Ovary (tissue), 9 donors: Measurements from ENCODE around the gene CACNA1E. TPM values are rescaled to one million over a fixed set of nuclear protein-coding genes. Genes with fewer than 3 reads are reported as not detected.

ENCODE experiments used
- DNase-seq, 5 donors: peaks; one replicate each; pipeline ENCODE4 v3.0.0-alpha.2; 2019 to 2020
- H3K27ac ChIP-seq, 2 donors: fragments of 200-600 bp; one replicate each; pipeline versions ENCODE4 v1.5.1 to v1.8.0; 2019 to 2022
- H3K27me3 ChIP-seq: fragments of 200-600 bp; one replicate; pipeline ENCODE4 v1.8.0; 2022
- H3K36me3 ChIP-seq: fragments of 200-600 bp; sonication (generic); one replicate; pipeline ENCODE4 v1.5.1; 2019
- H3K4me1 ChIP-seq: one replicate; pipeline ENCODE4 v1.8.1; 2013; ENCODE audit warnings: mild to moderate bottlenecking, moderate library complexity; ENCODE audit not compliant: insufficient read depth
- H3K4me3 ChIP-seq: fragments of 200-600 bp; sonication (generic); one replicate; pipeline ENCODE4 v1.5.1; 2017
- H3K9me3 ChIP-seq, 2 donors: fragments of 200-600 bp in 1 of 2; sonication (generic) in 1 of 2; one replicate each; pipeline versions ENCODE4 v1.5.1 to v1.8.1; 2013 to 2019; ENCODE audit warnings: mild to moderate bottlenecking in 1 of 2, moderate library complexity in 1 of 2
- EP300 ChIP-seq: sonication (generic); formaldehyde crosslinking; IDR thresholded peaks from one replicate; pipeline ENCODE4 v1.6.1; 2017; ENCODE audit warnings: antibody characterized with exemption
- POLR2A ChIP-seq: fragments of 450-650 bp; IDR thresholded peaks from one replicate; pipeline ENCODE4 v1.6.1; 2017; ENCODE audit warnings: antibody characterized with exemption, mild to moderate bottlenecking, moderate library complexity
- WGBS, 3 donors: extraction: QIAGEN DNeasy Blood & Tissue Kit in 1 of 3; methylation state at CpG; one replicate each; pipeline versions ENCODE4 v1.1.5 to v1.1.7; 2013 to 2017; 5-methylcytosine and 5-hydroxymethylcytosine counted together
- intact Hi-C, 4 donors: fragments of 100-400 bp; cut with DNase I; formaldehyde crosslinking; loops; one replicate each; pipeline versions ENCODE4 v1.11.0 to v1.15.1; 2022 to 2023
- polyA plus RNA-seq, 2 donors: library from polyadenylated mRNA; stranded (reverse); fragments of 200-250 nt in 1 of 2; fragments of 350-450 nt in 1 of 2; fragmentation: Illumina TruSeq in 1 of 2; extraction: RNeasy Lipid Tissue Mini Kit (QIAGEN cat#74804) in 1 of 2; gene quantifications; one replicate each; pipeline ENCODE4 v1.2.3, GENCODE V29; 2013 to 2014
- total RNA-seq, 7 donors: library from RNA; depleted of rRNA in 2 of 7; stranded (reverse); fragments of >200 nt in 2 of 7; fragmentation: NEBNext Ultra II Directional in 3 of 7; extraction: Animal tissue kit (Norgen Biotek cat#: 25700) in 3 of 7; gene quantifications; one replicate each; pipeline versions ENCODE4 v1.1.0 to v1.2.4, GENCODE V29; 2016 to 2023
- TF ChIP-seq, protein P1 (sequence below), 3 donors: fragments of 450-650 bp in 2 of 3; fragments of 200-600 bp in 1 of 3; IDR thresholded peaks; one replicate each; pipeline versions ENCODE4 v1.5.1 to v1.8.0; 2016 to 2022; ENCODE audit warnings: antibody characterized with exemption in 3 of 3, mild to moderate bottlenecking in 1 of 3
- donor health status: DM: no; HTN: no; CAD: no; lungs with moderate emphysema.
- donor health status: DM: no; HTN: no; CAD: no.
- donor health status: Bipolar disorder and iron deficiency.
- donor health status: DM: yes; HTN: yes; CAD: no.
- donor health status: DM: no; HTN: no; CAD: no.
- donor health status: DM: yes; HTN: yes; CAD: no.

CACNA1E gene
- total and polyA plus RNA-seq, 9 donors: 0.01 to 0.34 (median 0.10) TPM; not detected in 3

DNA sequence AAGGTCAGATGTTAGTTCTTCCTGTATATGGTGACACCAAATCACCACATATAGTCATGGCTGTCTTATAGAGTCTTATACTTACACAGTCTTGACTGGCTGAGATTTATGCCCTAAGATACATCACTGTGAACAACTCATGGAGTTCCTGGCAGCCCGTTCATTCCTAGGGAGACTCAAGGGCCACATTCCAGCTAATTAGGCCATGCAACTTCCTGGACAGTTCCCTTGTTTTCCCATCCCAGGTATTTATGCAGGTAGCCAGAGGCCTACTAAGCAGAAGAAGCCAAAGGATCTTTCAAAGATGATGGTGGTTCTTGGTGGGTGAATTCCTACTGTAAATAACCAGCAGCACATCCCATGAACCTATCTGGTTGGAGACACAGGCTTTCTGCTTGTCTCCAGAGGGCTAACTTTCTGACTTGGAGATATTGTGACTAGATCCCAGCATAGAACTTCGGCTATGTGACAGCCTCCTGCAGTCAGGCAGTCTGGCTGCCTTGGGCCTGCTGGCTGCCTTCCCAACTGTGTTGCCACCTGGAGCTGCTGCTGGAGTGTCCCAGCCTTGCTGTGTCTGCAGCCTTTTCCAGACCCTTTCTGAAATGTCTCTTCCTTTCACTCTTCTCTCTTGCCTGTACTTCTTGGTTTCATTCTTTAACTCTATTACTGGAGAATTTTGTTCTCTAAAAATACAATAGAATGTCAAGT, 283.8 kb downstream of the CACNA1E start:
- Histone ChIP-seq H3K4me1 (no peaks in the 10 kb centered on the region), H3K27me3 (no peaks in the 10 kb centered on the region), H3K36me3 (no peaks in the 10 kb centered on the region), H3K9me3 (no peaks in the 10 kb centered on the region), H3K27ac (no peak overlapping the region), H3K4me3 (no peak overlapping the region)
- 57 to 62% (median 62%) methylated on average over 2 of the region's 2 CpGs for WGBS, 3 donors
- DNase-seq: no peak
- intact Hi-C loops: no loop called here
- TF ChIP-seq EP300 (no peak), POLR2A (no peak)
- TF ChIP-seq, protein P1, sequence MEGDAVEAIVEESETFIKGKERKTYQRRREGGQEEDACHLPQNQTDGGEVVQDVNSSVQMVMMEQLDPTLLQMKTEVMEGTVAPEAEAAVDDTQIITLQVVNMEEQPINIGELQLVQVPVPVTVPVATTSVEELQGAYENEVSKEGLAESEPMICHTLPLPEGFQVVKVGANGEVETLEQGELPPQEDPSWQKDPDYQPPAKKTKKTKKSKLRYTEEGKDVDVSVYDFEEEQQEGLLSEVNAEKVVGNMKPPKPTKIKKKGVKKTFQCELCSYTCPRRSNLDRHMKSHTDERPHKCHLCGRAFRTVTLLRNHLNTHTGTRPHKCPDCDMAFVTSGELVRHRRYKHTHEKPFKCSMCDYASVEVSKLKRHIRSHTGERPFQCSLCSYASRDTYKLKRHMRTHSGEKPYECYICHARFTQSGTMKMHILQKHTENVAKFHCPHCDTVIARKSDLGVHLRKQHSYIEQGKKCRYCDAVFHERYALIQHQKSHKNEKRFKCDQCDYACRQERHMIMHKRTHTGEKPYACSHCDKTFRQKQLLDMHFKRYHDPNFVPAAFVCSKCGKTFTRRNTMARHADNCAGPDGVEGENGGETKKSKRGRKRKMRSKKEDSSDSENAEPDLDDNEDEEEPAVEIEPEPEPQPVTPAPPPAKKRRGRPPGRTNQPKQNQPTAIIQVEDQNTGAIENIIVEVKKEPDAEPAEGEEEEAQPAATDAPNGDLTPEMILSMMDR (IDR thresholded peaks at IDR 0.05): no peak

DNA sequence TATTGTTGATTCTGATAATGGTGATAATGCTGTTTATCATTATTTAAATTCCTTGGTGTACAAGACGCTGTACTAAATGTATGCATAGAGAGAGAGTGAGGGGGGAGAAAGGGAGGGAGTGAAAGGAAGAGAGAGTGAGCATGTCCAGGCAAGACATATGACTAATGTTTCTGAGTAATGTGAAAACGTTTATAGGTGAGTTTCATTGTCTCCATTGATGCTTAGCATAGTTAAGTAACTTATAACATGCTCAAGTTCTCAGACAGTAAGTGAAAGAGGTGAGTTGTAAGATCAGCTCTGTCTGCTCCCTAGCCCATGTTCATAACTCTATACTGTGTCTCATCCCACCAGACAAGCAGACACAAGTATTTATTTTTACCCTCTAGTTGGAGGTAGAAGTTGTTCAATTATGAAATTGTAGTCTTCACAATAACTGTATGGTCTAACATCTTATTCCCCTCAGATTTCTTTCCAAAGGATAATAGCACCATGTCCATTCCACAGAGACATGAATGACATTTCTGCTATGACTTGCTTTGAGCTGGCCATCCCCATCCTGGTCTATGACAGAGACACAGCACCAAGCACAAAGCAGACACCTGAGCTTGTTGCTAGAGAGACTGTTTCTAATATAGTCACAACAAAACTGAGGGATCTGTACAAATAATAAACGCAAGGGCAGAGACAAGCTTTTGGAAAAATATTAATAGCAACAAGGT, 285.1 kb downstream of the CACNA1E start:
- intact Hi-C loops: no loop called here
- Histone ChIP-seq H3K9me3 (no peaks in the 10 kb centered on the region), H3K27me3 (no peaks in the 10 kb centered on the region), H3K36me3 (no peaks in the 10 kb centered on the region), H3K4me1 (no peaks in the 10 kb centered on the region), H3K4me3 (no peak overlapping the region), H3K27ac (no peak overlapping the region)
- DNase-seq: no peak
- 44 to 59% (median 49%) methylated on average over 3 of the region's 3 CpGs for WGBS, 3 donors
- TF ChIP-seq POLR2A (no peak), EP300 (no peak)
- TF ChIP-seq, protein P1 (IDR thresholded peaks at IDR 0.05): no peak

DNA sequence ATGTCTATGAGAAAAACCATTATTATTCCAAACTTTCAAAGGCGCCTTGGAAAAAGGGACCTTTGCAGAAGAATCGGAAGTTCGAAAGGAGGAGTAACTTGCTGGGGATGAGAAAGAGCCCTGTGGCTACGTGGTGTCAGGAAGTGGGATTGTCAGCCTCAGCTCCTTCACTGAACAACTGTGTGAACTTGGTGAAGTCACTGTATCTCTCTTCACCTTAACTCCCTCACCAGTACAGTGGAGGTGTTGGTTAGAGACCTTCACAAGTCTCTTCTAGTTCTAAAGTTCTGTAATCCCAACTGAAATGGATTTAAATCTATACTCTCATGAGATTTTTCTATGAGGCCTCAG, 285.6 kb downstream of the CACNA1E start:
- no peak overlapping the region for H3K4me3 ChIP-seq
- no peaks in the 10 kb centered on the region for H3K27me3 ChIP-seq
- WGBS, 3 donors: 83% methylated on average over 4 of the region's 4 CpGs
- no peak overlapping the region for H3K27ac ChIP-seq
- H3K9me3 ChIP-seq: no peaks in the 10 kb centered on the region
- TF ChIP-seq, protein P1 (IDR thresholded peaks at IDR 0.05): no peak
- no peak for TF ChIP-seq POLR2A
- no peak for TF ChIP-seq EP300
- DNase-seq: no peak
- no peaks in the 10 kb centered on the region for H3K4me1 ChIP-seq
- no peaks in the 10 kb centered on the region for H3K36me3 ChIP-seq
- intact Hi-C loops: no loop called here

DNA sequence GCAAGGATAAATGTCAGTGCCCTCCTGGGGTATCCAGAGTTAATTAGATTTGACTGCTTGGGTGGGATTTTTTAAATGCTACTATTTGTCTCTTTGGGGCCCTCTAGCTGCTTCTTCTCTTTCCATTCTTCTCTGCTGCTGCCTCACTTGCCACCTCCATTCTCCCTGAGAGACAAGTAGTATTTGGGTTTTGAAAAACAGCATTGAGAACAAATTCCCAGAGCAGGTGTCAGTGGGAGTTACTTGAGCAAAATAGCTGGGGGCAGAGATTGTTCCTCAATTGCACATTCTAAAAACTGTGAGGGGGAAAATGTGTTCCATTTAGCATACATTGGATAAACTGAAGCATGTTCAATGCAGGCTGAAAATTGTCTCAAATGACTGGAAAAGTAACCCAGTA, 286.5 kb downstream of the CACNA1E start:
- Histone ChIP-seq H3K27me3 (no peaks in the 10 kb centered on the region), H3K36me3 (no peaks in the 10 kb centered on the region), H3K27ac (no peak overlapping the region), H3K4me3 (no peak overlapping the region), H3K9me3 (no peaks in the 10 kb centered on the region), H3K4me1 (no peaks in the 10 kb centered on the region)
- no peak for DNase-seq
- intact Hi-C loops: no loop called here
- TF ChIP-seq, protein P1 (IDR thresholded peaks at IDR 0.05): no peak
- TF ChIP-seq EP300: no peak
- no peak for TF ChIP-seq POLR2A
